ENCODE measurements around the gene LTA4H. TPM values are rescaled to one million over a fixed set of nuclear protein-coding genes. Genes with fewer than 3 reads are reported as not detected.

The LTA4H gene
- total RNA-seq, 3 donors from 2014 or later, result 66.5 to 94.5 (median 67.4) TPM

DNA sequence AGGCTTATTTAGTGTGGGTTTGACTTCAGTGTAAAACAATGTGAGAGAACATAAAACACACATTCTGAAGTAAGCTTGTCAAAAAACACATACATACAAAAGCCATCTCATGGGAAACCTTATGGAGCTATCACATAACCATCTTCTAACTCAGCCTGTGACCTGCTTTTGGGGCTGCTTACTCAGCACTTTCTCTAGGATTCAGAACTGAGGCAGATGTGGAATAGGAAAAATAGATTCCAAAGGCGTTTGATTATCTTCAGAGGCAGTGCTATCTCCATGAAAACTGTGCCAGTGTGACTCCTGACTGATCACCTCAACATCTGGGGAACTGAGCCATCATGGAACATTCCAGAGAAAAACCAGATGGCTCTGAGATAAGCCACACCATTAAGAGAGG, 52.8 kb downstream of the LTA4H start:
- intact Hi-C loops (cut with DNase I; ENCODE audit: low total_unique reads), result no loop called here
- DNase-seq (ENCODE audit: low spot score in 2 of 2), result no peak
- no peaks in the 10 kb centered on the region for H3K4me1 ChIP-seq
- H3K9me3 ChIP-seq, result no peaks in the 10 kb centered on the region
- no peaks in the 10 kb centered on the region for H3K27me3 ChIP-seq
- TF ChIP-seq, protein P1, sequence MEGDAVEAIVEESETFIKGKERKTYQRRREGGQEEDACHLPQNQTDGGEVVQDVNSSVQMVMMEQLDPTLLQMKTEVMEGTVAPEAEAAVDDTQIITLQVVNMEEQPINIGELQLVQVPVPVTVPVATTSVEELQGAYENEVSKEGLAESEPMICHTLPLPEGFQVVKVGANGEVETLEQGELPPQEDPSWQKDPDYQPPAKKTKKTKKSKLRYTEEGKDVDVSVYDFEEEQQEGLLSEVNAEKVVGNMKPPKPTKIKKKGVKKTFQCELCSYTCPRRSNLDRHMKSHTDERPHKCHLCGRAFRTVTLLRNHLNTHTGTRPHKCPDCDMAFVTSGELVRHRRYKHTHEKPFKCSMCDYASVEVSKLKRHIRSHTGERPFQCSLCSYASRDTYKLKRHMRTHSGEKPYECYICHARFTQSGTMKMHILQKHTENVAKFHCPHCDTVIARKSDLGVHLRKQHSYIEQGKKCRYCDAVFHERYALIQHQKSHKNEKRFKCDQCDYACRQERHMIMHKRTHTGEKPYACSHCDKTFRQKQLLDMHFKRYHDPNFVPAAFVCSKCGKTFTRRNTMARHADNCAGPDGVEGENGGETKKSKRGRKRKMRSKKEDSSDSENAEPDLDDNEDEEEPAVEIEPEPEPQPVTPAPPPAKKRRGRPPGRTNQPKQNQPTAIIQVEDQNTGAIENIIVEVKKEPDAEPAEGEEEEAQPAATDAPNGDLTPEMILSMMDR (IDR thresholded peaks at IDR 0.05), result no peak
- no peak for TF ChIP-seq POLR2A (IDR thresholded peaks at IDR 0.05)
- TF ChIP-seq POLR2AphosphoS5 (IDR thresholded peaks at IDR 0.05), result no peak
- no peak overlapping the region for H3K27ac ChIP-seq
- H3K4me3 ChIP-seq, result no peak overlapping the region
- H3K36me3 ChIP-seq, result no peaks in the 10 kb centered on the region

DNA sequence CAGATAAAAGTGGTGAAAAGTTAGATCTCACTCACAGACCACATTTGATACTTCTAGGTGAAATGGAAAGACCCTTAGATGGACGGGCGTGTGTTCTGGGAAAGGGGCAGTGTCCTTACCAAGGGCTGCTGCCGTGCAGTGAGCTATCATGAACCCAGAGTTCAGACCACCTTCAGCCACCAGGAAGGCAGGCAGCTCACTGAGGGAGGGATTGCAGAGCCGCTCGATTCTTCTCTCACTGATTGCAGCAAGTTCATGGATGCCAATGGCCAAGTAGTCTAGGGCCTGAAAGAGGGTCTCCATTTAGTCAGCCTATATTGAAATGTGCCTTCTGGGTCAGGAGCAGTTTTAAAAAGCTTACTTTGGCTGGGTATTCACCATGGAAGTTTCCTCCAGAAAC, 55.0 kb downstream of the LTA4H start:
- H3K36me3 ChIP-seq, result no peaks in the 10 kb centered on the region
- DNase-seq (ENCODE audit: low spot score in 2 of 2), result no peak
- no peak overlapping the region for H3K4me3 ChIP-seq
- no peak for TF ChIP-seq POLR2AphosphoS5 (IDR thresholded peaks at IDR 0.05)
- TF ChIP-seq, protein P1 (IDR thresholded peaks at IDR 0.05), result no peak
- no peaks in the 10 kb centered on the region for H3K4me1 ChIP-seq
- no peaks in the 10 kb centered on the region for H3K27me3 ChIP-seq
- no peaks in the 10 kb centered on the region for H3K9me3 ChIP-seq
- H3K27ac ChIP-seq, result no peak overlapping the region
- intact Hi-C loops (cut with DNase I; ENCODE audit: low total_unique reads), result no loop called here

DNA sequence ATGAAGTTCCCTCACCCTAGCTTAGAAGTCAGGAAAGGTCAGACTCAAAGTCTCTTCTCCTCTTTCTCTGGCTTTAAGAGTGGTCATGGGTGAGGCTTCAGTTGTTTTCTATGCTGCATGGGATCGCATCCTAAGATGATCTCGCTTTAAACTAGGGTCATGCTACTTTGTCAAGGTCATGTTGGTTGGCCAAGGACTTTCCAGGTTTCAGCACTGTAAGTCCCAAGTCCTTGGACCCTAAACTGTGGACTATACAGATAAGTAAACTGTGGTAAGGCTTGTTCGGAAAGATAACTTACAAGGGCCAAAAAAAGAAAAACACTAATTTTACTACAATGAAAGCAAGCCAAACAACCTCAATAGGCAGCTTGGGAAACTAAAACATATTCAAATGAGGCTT, 56.6 kb downstream of the LTA4H start:
- TF ChIP-seq POLR2A (IDR thresholded peaks at IDR 0.05) (no peak), POLR2AphosphoS5 (IDR thresholded peaks at IDR 0.05) (no peak)
- TF ChIP-seq, protein P1 (IDR thresholded peaks at IDR 0.05), result no peak
- H3K4me3 ChIP-seq, result no peak overlapping the region
- H3K9me3 ChIP-seq, result no peaks in the 10 kb centered on the region
- H3K4me1 ChIP-seq, result no peaks in the 10 kb centered on the region
- no peak for DNase-seq (ENCODE audit: low spot score in 2 of 2)
- no peaks in the 10 kb centered on the region for H3K36me3 ChIP-seq
- no peak overlapping the region for H3K27ac ChIP-seq
- H3K27me3 ChIP-seq, result no peaks in the 10 kb centered on the region
- intact Hi-C loops (cut with DNase I; ENCODE audit: low total_unique reads), result no loop called here

DNA sequence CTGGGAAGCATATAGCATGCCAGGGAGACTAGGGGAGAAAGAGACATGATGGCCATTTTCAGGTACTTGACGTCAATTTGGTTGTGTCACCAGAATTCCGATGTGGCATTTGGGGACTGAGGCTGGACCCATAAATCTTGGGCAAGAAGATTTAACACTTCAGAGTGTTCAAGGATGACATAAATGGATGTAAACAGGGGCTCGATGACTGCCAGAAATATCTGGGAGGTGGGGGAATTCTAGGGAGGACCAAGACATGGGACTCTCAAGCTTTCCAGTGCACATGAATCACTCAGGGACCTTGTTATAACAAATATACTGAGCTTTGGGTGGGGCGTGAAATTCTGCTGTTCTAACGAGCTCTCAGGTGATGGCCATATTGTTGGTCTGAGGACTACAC, 57.0 kb downstream of the LTA4H start:
- Histone ChIP-seq H3K27me3 (no peaks in the 10 kb centered on the region), H3K27ac (no peak overlapping the region), H3K4me3 (no peak overlapping the region), H3K9me3 (no peaks in the 10 kb centered on the region), H3K36me3 (no peaks in the 10 kb centered on the region), H3K4me1 (no peaks in the 10 kb centered on the region)
- intact Hi-C loops (cut with DNase I; ENCODE audit: low total_unique reads), result no loop called here
- no peak for DNase-seq (ENCODE audit: low spot score in 2 of 2)
- TF ChIP-seq, protein P1 (IDR thresholded peaks at IDR 0.05), result no peak
- TF ChIP-seq POLR2AphosphoS5 (IDR thresholded peaks at IDR 0.05) (no peak), POLR2A (IDR thresholded peaks at IDR 0.05) (no peak)

DNA sequence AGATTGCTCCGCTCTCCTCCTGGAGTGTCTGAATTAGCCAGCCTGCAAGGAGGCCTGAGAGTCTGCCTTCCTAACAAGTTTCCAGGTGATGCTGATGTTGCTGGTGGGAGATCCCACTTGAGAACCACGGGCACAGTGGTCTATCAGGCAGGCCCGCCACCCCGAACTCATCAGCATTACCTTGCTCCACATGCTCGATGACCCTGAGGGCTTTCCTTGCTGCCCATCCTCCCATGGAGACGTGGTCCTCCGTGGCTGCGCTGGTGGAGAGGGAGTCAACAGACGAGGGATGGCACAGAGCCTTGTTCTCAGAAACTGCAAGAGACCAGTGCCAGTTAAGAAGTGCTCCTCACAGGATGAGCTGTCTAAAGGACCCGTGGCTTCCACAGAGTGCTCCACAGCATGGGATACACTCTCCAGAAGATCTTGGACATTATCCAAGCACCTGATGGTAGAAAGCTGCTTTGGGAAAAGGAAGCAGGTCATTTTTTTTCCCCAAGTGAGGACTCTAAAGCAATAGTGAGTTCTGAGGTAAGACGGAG, 57.6 kb downstream of the LTA4H start:
- intact Hi-C loops (cut with DNase I; ENCODE audit: low total_unique reads), result no loop called here
- Histone ChIP-seq H3K4me1 (no peaks in the 10 kb centered on the region), H3K9me3 (no peaks in the 10 kb centered on the region), H3K27me3 (no peaks in the 10 kb centered on the region), H3K27ac (no peak overlapping the region), H3K4me3 (no peak overlapping the region), H3K36me3 (no peaks in the 10 kb centered on the region)
- DNase-seq (ENCODE audit: low spot score in 2 of 2), result no peak
- TF ChIP-seq POLR2A (IDR thresholded peaks at IDR 0.05) (no peak), POLR2AphosphoS5 (IDR thresholded peaks at IDR 0.05) (no peak)
- TF ChIP-seq, protein P1 (IDR thresholded peaks at IDR 0.05), result no peak
